Body of pancreas (tissue), 4 donors: ENCODE results near the gene ASTN2. TPM values are rescaled to one million over a fixed set of nuclear protein-coding genes. Genes with fewer than 3 reads are reported as not detected.

Experiments used
- ATAC-seq: fragments of 150-250 bp; one replicate; pipeline ENCODE4 v1.9.1; 2016
- DNase-seq, 4 donors: peaks; one replicate each; pipeline ENCODE4 v3.0.0-alpha.2; 2019
- H3K27ac ChIP-seq, 4 donors: fragments of 200-600 bp; sonication (generic); 1 replicate in 3 of 4; 2 replicates in 1 of 4; pipeline versions ENCODE4 v1.5.1 to v1.6.1; 2016 to 2019; ENCODE audit warnings: mild to moderate bottlenecking in 1 of 4, mixed read lengths in 1 of 4, moderate library complexity in 1 of 4
- H3K27me3 ChIP-seq, 2 donors: fragments of 200-600 bp; sonication (generic); one replicate each; pipeline ENCODE4 v1.6.0; 2016; ENCODE audit warnings: mild to moderate bottlenecking in 1 of 2
- H3K36me3 ChIP-seq, 2 donors: fragments of 200-600 bp; sonication (generic); replicated peaks in 1 of 2; 2 replicates each; pipeline ENCODE4 v1.5.1; 2016; ENCODE audit warnings: low read depth in 2 of 2; ENCODE audit not compliant: insufficient read depth in 1 of 2
- H3K4me1 ChIP-seq: fragments of 200-600 bp; sonication (generic); one replicate; pipeline ENCODE4 v1.6.0; 2016
- H3K4me3 ChIP-seq, 2 donors: fragments of 200-600 bp; sonication (generic); 1 replicate in 1 of 2; 2 replicates in 1 of 2; pipeline ENCODE4 v1.5.1; 2016 to 2019
- H3K9me3 ChIP-seq, 3 donors: fragments of 200-600 bp; sonication (generic); 1 replicate in 2 of 3; 2 replicates in 1 of 3; pipeline ENCODE4 v1.5.1; 2016
- POLR2A ChIP-seq, 3 donors: fragments of 450-650 bp; IDR thresholded peaks; one replicate each; pipeline ENCODE4 v1.6.1; 2016; ENCODE audit warnings: antibody characterized with exemption in 3 of 3, mild to moderate bottlenecking in 2 of 3
- WGBS, 2 donors: methylation state at CpG; one replicate each; pipeline ENCODE4 v1.1.5; 2017; 5-methylcytosine and 5-hydroxymethylcytosine counted together
- intact Hi-C: fragments of 100-400 bp; cut with DNase I; formaldehyde crosslinking; loops from one replicate; pipeline ENCODE4 v1.15.1; 2023
- total RNA-seq, 2 donors: library from RNA; depleted of rRNA; stranded (reverse); fragments of >200 nt; gene quantifications; one replicate each; pipeline ENCODE4 v1.1.0, GENCODE V29; 2016
- TF ChIP-seq, protein P1 (sequence below), 7 experiments: fragments of 450-650 bp in 4 of 7; fragments of 200-600 bp in 3 of 7; sonication (generic) in 3 of 7; IDR thresholded peaks; one replicate each; pipeline ENCODE4 v1.5.1; 2016 to 2019; ENCODE audit warnings: antibody characterized with exemption in 7 of 7

Gene ASTN2
- total RNA-seq, 2 donors from 2014 or later, result 8.2 to 9.6 TPM

- Histone ChIP-seq H3K27ac (no peak overlapping the region), H3K4me1 (no peaks in the 10 kb centered on the region), H3K36me3 (no peaks in the 10 kb centered on the region), H3K4me3 (no peak overlapping the region), H3K9me3 (no peaks in the 10 kb centered on the region), H3K27me3 (no peaks in the 10 kb centered on the region)
- TF ChIP-seq POLR2A (IDR thresholded peaks at IDR 0.05), result no peak
- TF ChIP-seq, protein P1, sequence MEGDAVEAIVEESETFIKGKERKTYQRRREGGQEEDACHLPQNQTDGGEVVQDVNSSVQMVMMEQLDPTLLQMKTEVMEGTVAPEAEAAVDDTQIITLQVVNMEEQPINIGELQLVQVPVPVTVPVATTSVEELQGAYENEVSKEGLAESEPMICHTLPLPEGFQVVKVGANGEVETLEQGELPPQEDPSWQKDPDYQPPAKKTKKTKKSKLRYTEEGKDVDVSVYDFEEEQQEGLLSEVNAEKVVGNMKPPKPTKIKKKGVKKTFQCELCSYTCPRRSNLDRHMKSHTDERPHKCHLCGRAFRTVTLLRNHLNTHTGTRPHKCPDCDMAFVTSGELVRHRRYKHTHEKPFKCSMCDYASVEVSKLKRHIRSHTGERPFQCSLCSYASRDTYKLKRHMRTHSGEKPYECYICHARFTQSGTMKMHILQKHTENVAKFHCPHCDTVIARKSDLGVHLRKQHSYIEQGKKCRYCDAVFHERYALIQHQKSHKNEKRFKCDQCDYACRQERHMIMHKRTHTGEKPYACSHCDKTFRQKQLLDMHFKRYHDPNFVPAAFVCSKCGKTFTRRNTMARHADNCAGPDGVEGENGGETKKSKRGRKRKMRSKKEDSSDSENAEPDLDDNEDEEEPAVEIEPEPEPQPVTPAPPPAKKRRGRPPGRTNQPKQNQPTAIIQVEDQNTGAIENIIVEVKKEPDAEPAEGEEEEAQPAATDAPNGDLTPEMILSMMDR (IDR thresholded peaks at IDR 0.05), result no peak
- intact Hi-C loops, result no loop called here
- DNase-seq, result no peak
- no peak for ATAC-seq
Measured at GRCh38 chr9:116515541-116515940, 899.3 kb downstream of the ASTN2 start.

DNA sequence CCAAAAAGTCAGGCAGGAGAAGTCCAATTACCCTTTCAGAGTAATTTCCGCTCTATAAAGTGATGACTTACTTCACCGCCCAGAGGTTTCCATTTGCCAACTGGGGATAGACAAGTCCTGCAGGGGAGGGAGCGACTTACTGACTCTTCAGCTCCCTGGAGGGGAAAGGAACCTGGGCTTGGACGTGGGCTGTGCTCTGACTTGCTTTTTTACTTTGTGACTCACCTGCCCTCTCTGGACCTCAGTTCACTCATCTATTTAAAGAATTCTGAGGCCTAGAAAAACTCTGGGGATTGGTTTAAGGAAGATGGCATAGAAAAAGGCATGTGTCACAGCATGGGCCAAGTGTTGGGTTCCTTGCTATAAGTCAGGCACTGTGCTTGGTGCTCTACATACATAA, 908.2 kb downstream of the ASTN2 start:
- no peak overlapping the region for H3K27ac ChIP-seq
- no peaks in the 10 kb centered on the region for H3K9me3 ChIP-seq
- H3K27me3 ChIP-seq, result no peaks in the 10 kb centered on the region
- H3K4me1 ChIP-seq, result no peaks in the 10 kb centered on the region
- no peak for TF ChIP-seq POLR2A (IDR thresholded peaks at IDR 0.05)
- TF ChIP-seq, protein P1 (IDR thresholded peaks at IDR 0.05), result no peak
- 91 to 92% methylated on average over 4 of the region's 4 CpGs for WGBS, 2 donors
- no peaks in the 10 kb centered on the region for H3K36me3 ChIP-seq
- H3K4me3 ChIP-seq, result no peak overlapping the region
- intact Hi-C loops, result no loop called here
- DNase-seq (no peak), ATAC-seq (no peak)

GRCh38 chr9:116504893-116505480, 909.9 kb downstream of the ASTN2 start:
- ATAC-seq, result no peak
- no peaks in the 10 kb centered on the region for H3K27me3 ChIP-seq
- no peak overlapping the region for H3K27ac ChIP-seq
- H3K9me3 ChIP-seq, result no peaks in the 10 kb centered on the region
- TF ChIP-seq, protein P1 (IDR thresholded peaks at IDR 0.05), result no peak
- no peak for TF ChIP-seq POLR2A (IDR thresholded peaks at IDR 0.05)
- no peaks in the 10 kb centered on the region for H3K36me3 ChIP-seq
- no peaks in the 10 kb centered on the region for H3K4me1 ChIP-seq
- DNase-seq, result no peak
- 83 to 89% methylated on average over 5 of the region's 5 CpGs for WGBS, 2 donors
- H3K4me3 ChIP-seq, result no peak overlapping the region
- intact Hi-C loops, result no loop called here

- ATAC-seq (no peak), DNase-seq (no peak)
- no peaks in the 10 kb centered on the region for H3K9me3 ChIP-seq
- intact Hi-C loops, result no loop called here
- no peaks in the 10 kb centered on the region for H3K36me3 ChIP-seq
- H3K27ac ChIP-seq, result no peak overlapping the region
- H3K4me1 ChIP-seq, result no peaks in the 10 kb centered on the region
- no peak overlapping the region for H3K4me3 ChIP-seq
- 63 to 71% methylated on average over 3 of the region's 3 CpGs for WGBS, 2 donors
- no peaks in the 10 kb centered on the region for H3K27me3 ChIP-seq
- TF ChIP-seq, protein P1 (IDR thresholded peaks at IDR 0.05), result no peak
- no peak for TF ChIP-seq POLR2A (IDR thresholded peaks at IDR 0.05)
Measured at GRCh38 chr9:116504081-116504480, 910.8 kb downstream of the ASTN2 start.

- Histone ChIP-seq H3K4me1 (no peaks in the 10 kb centered on the region), H3K4me3 (no peak overlapping the region), H3K27me3 (no peaks in the 10 kb centered on the region), H3K36me3 (no peaks in the 10 kb centered on the region), H3K27ac (no peak overlapping the region), H3K9me3 (no peaks in the 10 kb centered on the region)
- DNase-seq (no peak), ATAC-seq (no peak)
- no peak for TF ChIP-seq POLR2A (IDR thresholded peaks at IDR 0.05)
- TF ChIP-seq, protein P1 (IDR thresholded peaks at IDR 0.05), result no peak
- intact Hi-C loops, result no loop called here
Measured at GRCh38 chr9:116502746-116503145, 912.1 kb downstream of the ASTN2 start.
